B cell (primary cell): ENCODE measurements around the gene SGF29. TPM values are rescaled to one million over a fixed set of nuclear protein-coding genes. Genes with fewer than 3 reads are reported as not detected.

Source experiments
- ATAC-seq: fragments of 200-7000 bp; cut with Tn5 transposase; one replicate; pipeline ENCODE4 v1.10.0; 2021; ENCODE audit warnings: low read depth, mild to moderate bottlenecking, moderate number of reproducible peaks, moderate library complexity
- CTCF ChIA-PET: fragments of 350-600 bp; sonication (Branson Sonifier 250); formaldehyde crosslinking; loops from one replicate; lab custom pipeline; 2021; ENCODE audit warnings: antibody characterized with exemption, inconsistent platforms; lab: Charles Lee
- POLR2A ChIA-PET: fragments of 350-600 bp; sonication (Branson Sonifier 250); formaldehyde crosslinking; loops from one replicate; lab custom pipeline; 2021; ENCODE audit warnings: antibody characterized with exemption; lab: Charles Lee
- DNase-seq: peaks from one replicate; pipeline ENCODE4 v3.0.0; 2013
- H2AFZ ChIP-seq: 2 replicates; pipeline ENCODE4 v1.6.1; 2012; ENCODE audit warnings: mild to moderate bottlenecking, low read depth, low read length; ENCODE audit not compliant: insufficient read depth, poor library complexity, severe bottlenecking
- H3K27ac ChIP-seq, 2 donors: 1 replicate in 1 of 2; 2 replicates in 1 of 2; pipeline ENCODE4 v1.5.1; 2012 to 2013; ENCODE audit warnings: low read length in 2 of 2, mild to moderate bottlenecking in 2 of 2, moderate library complexity in 1 of 2
- H3K27me3 ChIP-seq, 4 experiments: fragments of 200-600 bp in 1 of 4; sonication (generic) in 1 of 4; replicated peaks in 1 of 4; 1 replicate in 2 of 4; 2 replicates in 2 of 4; pipeline versions ENCODE4 v1.6.1 to v1.7.0; 2013 to 2016; ENCODE audit warnings: low read length in 3 of 4, mild to moderate bottlenecking in 2 of 4, mixed read lengths in 1 of 4, moderate library complexity in 1 of 4; ENCODE audit not compliant: insufficient read depth in 4 of 4, control insufficient read depth in 3 of 4; ENCODE audit errors: control extremely low read depth in 1 of 4
- H3K36me3 ChIP-seq, 2 experiments: replicated peaks in 1 of 2; 1 replicate in 1 of 2; 2 replicates in 1 of 2; pipeline versions ENCODE4 v1.6.1 to v1.7.1; 2013; ENCODE audit warnings: low read length in 1 of 2; ENCODE audit not compliant: insufficient read depth in 2 of 2, control insufficient read depth in 1 of 2; ENCODE audit errors: control extremely low read depth in 1 of 2, extremely low read depth in 1 of 2
- H3K4me1 ChIP-seq, 2 donors: fragments of 200-600 bp in 1 of 2; sonication (generic) in 1 of 2; 1 replicate in 1 of 2; 2 replicates in 1 of 2; pipeline versions ENCODE4 v1.5.1 to v1.6.1; 2013 to 2017; ENCODE audit warnings: low read length in 2 of 2; ENCODE audit not compliant: control insufficient read depth in 2 of 2, insufficient read depth in 2 of 2
- H3K4me2 ChIP-seq: replicated peaks from 2 replicates; pipeline ENCODE3; 2012; ENCODE audit warnings: mild to moderate bottlenecking, low read depth, low read length; ENCODE audit not compliant: poor library complexity, severe bottlenecking
- H3K4me3 ChIP-seq, 5 experiments: fragments of 200-600 bp in 1 of 5; sonication (generic) in 1 of 5; 1 replicate in 3 of 5; 2 replicates in 2 of 5; pipeline versions ENCODE4 v1.5.1 to v1.7.0; 2011 to 2016; ENCODE audit warnings: low read length in 4 of 5, mild to moderate bottlenecking in 4 of 5, low read depth in 2 of 5, control low read depth in 1 of 5, moderate library complexity in 1 of 5; ENCODE audit not compliant: insufficient read depth in 1 of 5; ENCODE audit errors: control extremely low read depth in 1 of 5, extremely low read depth in 1 of 5
- H3K79me2 ChIP-seq: fragments of 200-600 bp; sonication (generic); one replicate; pipeline ENCODE4 v1.6.0; 2016; ENCODE audit warnings: low read length; ENCODE audit not compliant: control insufficient read depth, insufficient read depth
- H3K9ac ChIP-seq: fragments of 200-600 bp; sonication (generic); 2 replicates; pipeline ENCODE4 v1.6.1; 2017; ENCODE audit warnings: mild to moderate bottlenecking, low read length, moderate library complexity
- H3K9me3 ChIP-seq, 3 donors: one replicate each; pipeline versions ENCODE4 v1.6.1 to v1.7.1; 2013; ENCODE audit warnings: low read length in 2 of 3; ENCODE audit not compliant: control insufficient read depth in 2 of 3, insufficient read depth in 1 of 3; ENCODE audit errors: control extremely low read depth in 1 of 3
- H4K20me1 ChIP-seq: 2 replicates; pipeline ENCODE4 v1.6.0; 2012; ENCODE audit warnings: mild to moderate bottlenecking, low read length; ENCODE audit not compliant: insufficient read depth, control insufficient read depth, poor library complexity, severe bottlenecking
- H3K27ac Mint-ChIP-seq: one replicate; pipeline ENCODE4 v1.8.0; 2021; ENCODE audit warnings: mixed read lengths
- H3K27me3 Mint-ChIP-seq: one replicate; pipeline ENCODE4 v1.8.0; 2021; ENCODE audit warnings: mixed read lengths
- H3K4me1 Mint-ChIP-seq: one replicate; pipeline ENCODE4 v1.8.0; 2021; ENCODE audit warnings: mixed read lengths
- H3K4me3 Mint-ChIP-seq: one replicate; pipeline ENCODE4 v1.8.0; 2021; ENCODE audit warnings: mixed read lengths
- H3K9me3 Mint-ChIP-seq: one replicate; pipeline ENCODE4 v1.8.0; 2022; ENCODE audit warnings: mixed read lengths; ENCODE audit not compliant: insufficient read depth
- EZH2 ChIP-seq: IDR thresholded peaks from 2 replicates; pipeline ENCODE4 v1.6.1; 2012; ENCODE audit warnings: borderline replicate concordance, low read depth, mild to moderate bottlenecking, moderate library complexity, low read length; ENCODE audit not compliant: insufficient read depth, poor library complexity, severe bottlenecking
- WGBS: methylation state at CpG from one replicate; pipeline ENCODE4 v1.1.5; 2013; ENCODE audit warnings: missing lambda C conversion rate; ENCODE audit not compliant: insufficient coverage; 5-methylcytosine and 5-hydroxymethylcytosine counted together
- intact Hi-C: fragments of 100-400 bp; cut with micrococcal nuclease; formaldehyde crosslinking; loops from one replicate; pipeline ENCODE4 v1.10.0; 2022
- polyA plus RNA-seq: library from polyadenylated mRNA; depleted of rRNA; stranded (reverse); fragments of >200 nt; gene quantifications from 2 replicates; pipeline ENCODE4 v1.2.3, GENCODE V29; 2012
- total RNA-seq, 2 donors: library from RNA; stranded (reverse); fragments of 120-200 nt in 1 of 2; gene quantifications; 1 replicate in 1 of 2; 2 replicates in 1 of 2; pipeline versions ENCODE4 v1.2.3 to v1.2.4, GENCODE V29; 2013 to 2022
- TF ChIP-seq, protein P1 (sequence below): fragments of 200-600 bp; IDR thresholded peaks from one replicate; pipeline ENCODE4 v1.8.0; 2022; ENCODE audit warnings: antibody characterized with exemption, mild to moderate bottlenecking

The SGF29 gene
- total and polyA plus RNA-seq, 2 donors (not counting 1 experiment from before 2014, with no cell fraction given): 24.0 to 52.9 TPM

GRCh38 chr16:28513484-28514181 lies 40.1 kb upstream of the SGF29 start:
- ChIA-PET CTCF (no interaction called here), POLR2A (interaction anchor here (0.6 kb wide), 1 partner anchor 1448 kb away, joined by 4 read pairs; the partner anchor contains the start of gene TMEM219)
- H3K9ac ChIP-seq: no peak overlapping the region

GRCh38 chr16:28514246-28514645 lies 39.5 kb upstream of the SGF29 start:
- H3K79me2 ChIP-seq: no peaks in the 10 kb centered on the region
- intact Hi-C loops: no loop called here
- no peak for DNase-seq
- no peak overlapping the region for H3K4me2 ChIP-seq
- no peaks in the 10 kb centered on the region for H3K27me3 ChIP-seq
- no peak for TF ChIP-seq EZH2
- TF ChIP-seq, protein P1, sequence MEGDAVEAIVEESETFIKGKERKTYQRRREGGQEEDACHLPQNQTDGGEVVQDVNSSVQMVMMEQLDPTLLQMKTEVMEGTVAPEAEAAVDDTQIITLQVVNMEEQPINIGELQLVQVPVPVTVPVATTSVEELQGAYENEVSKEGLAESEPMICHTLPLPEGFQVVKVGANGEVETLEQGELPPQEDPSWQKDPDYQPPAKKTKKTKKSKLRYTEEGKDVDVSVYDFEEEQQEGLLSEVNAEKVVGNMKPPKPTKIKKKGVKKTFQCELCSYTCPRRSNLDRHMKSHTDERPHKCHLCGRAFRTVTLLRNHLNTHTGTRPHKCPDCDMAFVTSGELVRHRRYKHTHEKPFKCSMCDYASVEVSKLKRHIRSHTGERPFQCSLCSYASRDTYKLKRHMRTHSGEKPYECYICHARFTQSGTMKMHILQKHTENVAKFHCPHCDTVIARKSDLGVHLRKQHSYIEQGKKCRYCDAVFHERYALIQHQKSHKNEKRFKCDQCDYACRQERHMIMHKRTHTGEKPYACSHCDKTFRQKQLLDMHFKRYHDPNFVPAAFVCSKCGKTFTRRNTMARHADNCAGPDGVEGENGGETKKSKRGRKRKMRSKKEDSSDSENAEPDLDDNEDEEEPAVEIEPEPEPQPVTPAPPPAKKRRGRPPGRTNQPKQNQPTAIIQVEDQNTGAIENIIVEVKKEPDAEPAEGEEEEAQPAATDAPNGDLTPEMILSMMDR: no peak
- no peak overlapping the region for H3K27ac Mint-ChIP-seq
- H2AFZ ChIP-seq: no peak overlapping the region
- no peak overlapping the region for H3K9ac ChIP-seq
- ATAC-seq: no peak
- no peak overlapping the region for H3K4me3 Mint-ChIP-seq
- H3K36me3 ChIP-seq: no peaks in the 10 kb centered on the region
- WGBS: 98% methylated on average over 7 of the region's 7 CpGs
- CTCF ChIA-PET: no interaction called here
- peaks cover 3% of the 10 kb centered on the region for H3K27me3 Mint-ChIP-seq
- no peaks in the 10 kb centered on the region for H3K9me3 Mint-ChIP-seq
- H3K9me3 ChIP-seq: no peaks in the 10 kb centered on the region
- POLR2A ChIA-PET: no interaction called here
- no peaks in the 10 kb centered on the region for H3K4me1 ChIP-seq
- H3K27ac ChIP-seq: no peak overlapping the region
- H3K4me1 Mint-ChIP-seq: peaks cover 3% of the 10 kb centered on the region
- no peaks in the 10 kb centered on the region for H4K20me1 ChIP-seq
- H3K4me3 ChIP-seq: no peak overlapping the region

More at GRCh38 chr16:28513484-28514181, 40.1 kb upstream of the SGF29 start:
- no peaks in the 10 kb centered on the region for H3K9me3 ChIP-seq
- H3K4me2 ChIP-seq: no peak overlapping the region
- intact Hi-C loops: no loop called here
- no peaks in the 10 kb centered on the region for H3K36me3 ChIP-seq
- no peak for DNase-seq
- H3K4me1 ChIP-seq: peaks cover 0 to under 1% of the 10 kb centered on the region in 2 donors
- no peak for ATAC-seq
- no peak overlapping the region for H3K4me3 Mint-ChIP-seq
- TF ChIP-seq, protein P1: no peak
- no peak for TF ChIP-seq EZH2
- H3K4me3 ChIP-seq: no peak overlapping the region
- peaks cover 3% of the 10 kb centered on the region for H3K27me3 Mint-ChIP-seq
- no peaks in the 10 kb centered on the region for H3K27me3 ChIP-seq
- no peaks in the 10 kb centered on the region for H3K79me2 ChIP-seq
- no peak overlapping the region for H3K27ac ChIP-seq
- H3K27ac Mint-ChIP-seq: no peak overlapping the region
- H4K20me1 ChIP-seq: no peaks in the 10 kb centered on the region
- H3K9me3 Mint-ChIP-seq: no peaks in the 10 kb centered on the region
- H3K4me1 Mint-ChIP-seq: peaks cover 3% of the 10 kb centered on the region
- H2AFZ ChIP-seq: no peak overlapping the region
- 97% methylated on average over 11 of the region's 12 CpGs for WGBS
